Measurements from ENCODE around the gene AP4M1. TPM values are rescaled to one million over a fixed set of nuclear protein-coding genes. Genes with fewer than 3 reads are reported as not detected.

The AP4M1 gene
- total RNA-seq, 2 donors from 2014 or later, result 12.2 to 12.4 TPM

GRCh38 chr7:100152404-100152803 lies 51.0 kb downstream of the AP4M1 start:
- Histone ChIP-seq H3K4me3 (no peak overlapping the region), H3K4me1 (peaks cover 0 to 24% of the 10 kb centered on the region in 2 donors), H3K27me3 (no peaks in the 10 kb centered on the region), H3K27ac (no peak overlapping the region), H3K9me3 (no peaks in the 10 kb centered on the region), H3K36me3 (peaks cover 33% of the 10 kb centered on the region)
- no peak for TF ChIP-seq CTCF (IDR thresholded peaks at IDR 0.05)
- no peak for DNase-seq (ENCODE audit: low spot score)

- Histone ChIP-seq H3K27ac (no peak overlapping the region), H3K4me3 (no peak overlapping the region), H3K9me3 (no peaks in the 10 kb centered on the region), H3K36me3 (peaks cover 33% of the 10 kb centered on the region), H3K27me3 (no peaks in the 10 kb centered on the region), H3K4me1 (peaks cover 0 to 29% of the 10 kb centered on the region in 2 donors)
- TF ChIP-seq CTCF (IDR thresholded peaks at IDR 0.05), result no peak
- DNase-seq (ENCODE audit: low spot score), result no peak
These were observed 51.7 kb downstream of the AP4M1 start for GRCh38 chr7:100152937-100153666.

GRCh38 chr7:100153708-100154535 lies 52.5 kb downstream of the AP4M1 start:
- Histone ChIP-seq H3K4me1 (peaks cover 0 to 30% of the 10 kb centered on the region in 2 donors), H3K4me3 (no peak overlapping the region), H3K9me3 (no peaks in the 10 kb centered on the region), H3K36me3 (peaks cover 33% of the 10 kb centered on the region), H3K27ac (no peak overlapping the region), H3K27me3 (no peaks in the 10 kb centered on the region)
- no peak for TF ChIP-seq CTCF (IDR thresholded peaks at IDR 0.05)
- DNase-seq (ENCODE audit: low spot score), result no peak

- H3K4me3 ChIP-seq, result no peak overlapping the region
- peaks cover 0 to 26% of the 10 kb centered on the region in 2 donors for H3K4me1 ChIP-seq
- H3K9me3 ChIP-seq, result no peaks in the 10 kb centered on the region
- H3K36me3 ChIP-seq, result peaks cover 33% of the 10 kb centered on the region
- DNase-seq (ENCODE audit: low spot score), result no peak
- TF ChIP-seq CTCF (IDR thresholded peaks at IDR 0.05), result no peak
- no peak overlapping the region for H3K27ac ChIP-seq
- no peaks in the 10 kb centered on the region for H3K27me3 ChIP-seq
These were observed 53.4 kb downstream of the AP4M1 start for GRCh38 chr7:100154651-100155491.

- H3K27ac ChIP-seq, result no peak overlapping the region
- DNase-seq (ENCODE audit: low spot score), result no peak
- no peaks in the 10 kb centered on the region for H3K9me3 ChIP-seq
- no peak overlapping the region for H3K4me3 ChIP-seq
- peaks cover 0 to 22% of the 10 kb centered on the region in 2 donors for H3K4me1 ChIP-seq
- no peak for TF ChIP-seq CTCF (IDR thresholded peaks at IDR 0.05)
- peaks cover 33% of the 10 kb centered on the region for H3K36me3 ChIP-seq
- no peaks in the 10 kb centered on the region for H3K27me3 ChIP-seq
These were observed 54.3 kb downstream of the AP4M1 start for GRCh38 chr7:100155553-100156317.
